ENCODE results near the gene REC114. TPM values are rescaled to one million over a fixed set of nuclear protein-coding genes. Genes with fewer than 3 reads are reported as not detected.

The REC114 gene
- total and polyA plus RNA-seq, 2 of the 8 experiments (the other 6 are each of a cell fraction or from before 2014, with no cell fraction given), result 0.12 TPM; not detected in 1

DNA sequence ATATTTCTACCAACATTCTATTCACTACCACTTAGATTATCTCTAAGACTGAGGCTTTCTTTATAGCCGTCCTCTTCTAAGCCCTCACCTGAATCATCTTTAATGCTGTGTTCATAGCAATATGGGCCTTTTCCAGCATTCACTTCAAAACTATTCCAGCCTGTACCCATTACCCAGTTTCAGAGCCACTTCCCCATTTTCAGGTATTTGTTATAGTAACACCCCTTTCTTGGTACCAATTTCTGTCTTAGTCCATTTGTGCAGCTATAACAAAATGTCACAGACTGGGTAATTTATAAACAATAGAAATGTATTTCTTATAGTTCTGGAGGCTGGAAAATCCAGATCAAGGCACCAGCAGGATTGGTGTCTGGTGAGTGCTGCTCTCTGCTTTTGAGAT is 45.7 kb downstream of the REC114 start:
- no peak overlapping the region for H2BK12ac ChIP-seq (ENCODE audit: low read depth, low read length)
- no peak overlapping the region for H3K23ac ChIP-seq (ENCODE audit: insufficient read length)
- H3K36me3 ChIP-seq (ENCODE audit: control insufficient read depth in 2 of 4, insufficient read depth in 4 of 4, low read length in 3 of 4), result no peaks in the 10 kb centered on the region
- H3K4me1 ChIP-seq (replicated peaks in 1 of 4; ENCODE audit: control insufficient read depth in 3 of 4, insufficient read depth in 4 of 4, low read length in 3 of 4), result no peaks in the 10 kb centered on the region
- POLR2A ChIA-PET (ENCODE audit: partially characterized antibody), result no interaction called here
- 82% methylated on average over 1 of the region's 1 CpG; no CpG with 5 or more reads in 1 of the 2 experiments for WGBS, 2 experiments (ENCODE audit: extremely low coverage in 1 of 2, insufficient coverage in 1 of 2, insufficient read length in 1 of 2, insufficient replicate concordance in 2 of 2, low coverage in 1 of 2, low lambda C conversion rate in 2 of 2, missing lambda C conversion rate in 1 of 2)
- CTCF ChIA-PET (ENCODE audit: partially characterized antibody), result no interaction called here
- no peak overlapping the region for H3K9ac ChIP-seq (replicated peaks in 1 of 4; ENCODE audit: extremely low read depth in 1 of 4, low read depth in 3 of 4, low read length in 3 of 4)
- no peaks in the 10 kb centered on the region for H3K79me2 ChIP-seq (ENCODE audit: control insufficient read depth in 1 of 2, insufficient read depth in 2 of 2, low read length in 2 of 2)
- FAIRE-seq (no peak), DNase-seq (ENCODE audit: low read depth in 1 of 2, low spot score in 2 of 2) (no peak)
- no peak overlapping the region for H4K5ac ChIP-seq (ENCODE audit: insufficient read length, low read depth, low read length)
- H3K14ac ChIP-seq (ENCODE audit: insufficient read length), result no peak overlapping the region
- no peak overlapping the region for H3K56ac ChIP-seq (replicated peaks; ENCODE audit: insufficient read length, low read depth, low read length)
- TF ChIP-seq PHF8 (conservative IDR thresholded peaks at IDR 0.05; ENCODE audit: low read depth, low read length) (no peak), CREB1 (IDR thresholded peaks at IDR 0.05) (no peak), SAP30 (IDR thresholded peaks at IDR 0.05; ENCODE audit: insufficient read depth, insufficient replicate concordance, low read length) (no peak)
- TF ChIP-seq, protein P1, sequence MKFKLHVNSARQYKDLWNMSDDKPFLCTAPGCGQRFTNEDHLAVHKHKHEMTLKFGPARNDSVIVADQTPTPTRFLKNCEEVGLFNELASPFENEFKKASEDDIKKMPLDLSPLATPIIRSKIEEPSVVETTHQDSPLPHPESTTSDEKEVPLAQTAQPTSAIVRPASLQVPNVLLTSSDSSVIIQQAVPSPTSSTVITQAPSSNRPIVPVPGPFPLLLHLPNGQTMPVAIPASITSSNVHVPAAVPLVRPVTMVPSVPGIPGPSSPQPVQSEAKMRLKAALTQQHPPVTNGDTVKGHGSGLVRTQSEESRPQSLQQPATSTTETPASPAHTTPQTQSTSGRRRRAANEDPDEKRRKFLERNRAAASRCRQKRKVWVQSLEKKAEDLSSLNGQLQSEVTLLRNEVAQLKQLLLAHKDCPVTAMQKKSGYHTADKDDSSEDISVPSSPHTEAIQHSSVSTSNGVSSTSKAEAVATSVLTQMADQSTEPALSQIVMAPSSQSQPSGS (IDR thresholded peaks at IDR 0.05; ENCODE audit: low read length), result no peak
- TF ChIP-seq, protein P2, sequence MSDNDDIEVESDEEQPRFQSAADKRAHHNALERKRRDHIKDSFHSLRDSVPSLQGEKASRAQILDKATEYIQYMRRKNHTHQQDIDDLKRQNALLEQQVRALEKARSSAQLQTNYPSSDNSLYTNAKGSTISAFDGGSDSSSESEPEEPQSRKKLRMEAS (IDR thresholded peaks at IDR 0.05), result no peak
- no peak overlapping the region for H3K4me3 ChIP-seq (ENCODE audit: extremely low read depth in 1 of 4, insufficient read depth in 2 of 4, low read depth in 3 of 4, low read length in 4 of 4)
- no peak overlapping the region for H2BK5ac ChIP-seq (ENCODE audit: low read depth, low read length)
- H3K9me3 ChIP-seq (ENCODE audit: insufficient read depth in 2 of 2, low read depth in 1 of 2, low read length in 1 of 2), result no peaks in the 10 kb centered on the region
- no peak overlapping the region for H4K91ac ChIP-seq (replicated peaks; ENCODE audit: insufficient read length, low read length)
- H3K27me3 ChIP-seq (replicated peaks in 1 of 4; ENCODE audit: control insufficient read depth in 3 of 4, extremely low read depth in 1 of 4, insufficient read depth in 3 of 4, low read length in 3 of 4), result no peaks in the 10 kb centered on the region
- no peak overlapping the region for H3K4ac ChIP-seq (replicated peaks; ENCODE audit: insufficient read length, low read depth, low read length)
- no peaks in the 10 kb centered on the region for H3K23me2 ChIP-seq (ENCODE audit: low read depth, low read length)
- no peak overlapping the region for H3K18ac ChIP-seq (ENCODE audit: extremely low read depth, low read length)
- H3K79me1 ChIP-seq (ENCODE audit: low read depth, low read length), result no peaks in the 10 kb centered on the region
- H2AK5ac ChIP-seq (ENCODE audit: low read depth, low read length), result no peak overlapping the region
- no peak overlapping the region for H4K8ac ChIP-seq (ENCODE audit: extremely low read depth, insufficient read depth, low read length)
- H2BK120ac ChIP-seq (replicated peaks; ENCODE audit: low read depth, low read length), result no peak overlapping the region
- no peak overlapping the region for H2BK20ac ChIP-seq (ENCODE audit: low read length)
- no peak overlapping the region for H2BK15ac ChIP-seq (ENCODE audit: low read length)
- no peak overlapping the region for H2AFZ ChIP-seq (ENCODE audit: low read length)
- H3K4me2 ChIP-seq (ENCODE audit: insufficient read depth in 1 of 2, low read depth in 2 of 2, low read length in 2 of 2), result no peak overlapping the region
- no peaks in the 10 kb centered on the region for H4K20me1 ChIP-seq (replicated peaks in 1 of 2; ENCODE audit: control insufficient read depth in 1 of 2, insufficient read depth in 2 of 2, low read length in 2 of 2)
- H3K27ac ChIP-seq (ENCODE audit: low read depth, low read length), result no peak overlapping the region
